Fibroblast of lung (primary cell): ENCODE measurements around the gene ZNF862. TPM values are rescaled to one million over a fixed set of nuclear protein-coding genes. Genes with fewer than 3 reads are reported as not detected.

Experiments
- DNase-seq, 2 donors: peaks; one replicate each; pipeline versions ENCODE4 v3.0.0 to v3.0.0-alpha.2; 2010; ENCODE audit warnings: low read depth in 2 of 2
- H2AFZ ChIP-seq: 2 replicates; pipeline ENCODE4 v1.5.1; 2012; ENCODE audit warnings: low read length, control low read depth, inconsistent platforms
- H3K27ac ChIP-seq: 2 replicates; pipeline ENCODE4 v1.5.1; 2011; ENCODE audit warnings: low read length, control low read depth; ENCODE audit not compliant: insufficient read depth
- H3K27me3 ChIP-seq: 2 replicates; pipeline ENCODE4 v1.5.1; 2011; ENCODE audit warnings: mild to moderate bottlenecking, low read length; ENCODE audit not compliant: control insufficient read depth, insufficient read depth
- H3K36me3 ChIP-seq: 2 replicates; pipeline ENCODE4 v1.5.1; 2011; ENCODE audit warnings: low read length; ENCODE audit not compliant: control insufficient read depth, insufficient read depth
- H3K4me1 ChIP-seq: 2 replicates; pipeline ENCODE4 v1.5.1; 2011; ENCODE audit warnings: low read length; ENCODE audit not compliant: control insufficient read depth, insufficient read depth; ENCODE audit errors: extremely low read depth
- H3K4me2 ChIP-seq: 2 replicates; pipeline ENCODE4 v1.5.1; 2011; ENCODE audit warnings: low read length, control low read depth; ENCODE audit not compliant: insufficient read depth; ENCODE audit errors: extremely low read depth
- H3K4me3 ChIP-seq, 4 experiments: fragments of 200-600 bp in 1 of 4; sonication (generic) in 1 of 4; replicated peaks in 1 of 4; 2 replicates each; pipeline ENCODE4 v1.5.1; 2011 to 2016; ENCODE audit warnings: low read length in 4 of 4, low read depth in 3 of 4, mild to moderate bottlenecking in 3 of 4, control low read depth in 2 of 4, inconsistent platforms in 1 of 4, mixed read lengths in 1 of 4; ENCODE audit not compliant: insufficient read depth in 1 of 4; ENCODE audit errors: control extremely low read depth in 1 of 4
- H3K79me2 ChIP-seq: 2 replicates; pipeline ENCODE4 v1.5.1; 2012; ENCODE audit warnings: mild to moderate bottlenecking, low read length, inconsistent platforms; ENCODE audit not compliant: control insufficient read depth, insufficient read depth
- H3K9ac ChIP-seq: 2 replicates; pipeline ENCODE4 v1.5.1; 2011; ENCODE audit warnings: mild to moderate bottlenecking, low read length, control low read depth; ENCODE audit not compliant: insufficient read depth
- H3K9me3 ChIP-seq: 2 replicates; pipeline ENCODE4 v1.5.1; 2012; ENCODE audit warnings: low read depth, low read length; ENCODE audit not compliant: control insufficient read depth, insufficient read depth
- H4K20me1 ChIP-seq: 2 replicates; pipeline ENCODE4 v1.5.1; 2011; ENCODE audit warnings: low read length; ENCODE audit not compliant: control insufficient read depth, insufficient read depth; ENCODE audit errors: extremely low read depth
- EZH2 ChIP-seq: IDR thresholded peaks from 2 replicates; pipeline ENCODE4 v1.5.1; 2012; ENCODE audit warnings: low read length, control low read depth, mild to moderate bottlenecking; ENCODE audit errors: missing control alignments
- polyA plus RNA-seq, 2 donors: library from polyadenylated mRNA; depleted of rRNA in 1 of 2; stranded (reverse) in 1 of 2; unstranded in 1 of 2; fragments of >200 nt; gene quantifications; 2 replicates each; pipeline ENCODE4 v1.2.1, GENCODE V29; 2011 to 2012; ENCODE audit warnings: missing spikeins in 1 of 2
- total RNA-seq: library from RNA; depleted of rRNA; stranded (reverse); fragments of >200 nt; gene quantifications from 2 replicates; pipeline ENCODE4 v1.2.1, GENCODE V29; 2014
- TF ChIP-seq, protein P1 (sequence below), 2 donors: IDR thresholded peaks in 1 of 2; conservative IDR thresholded peaks in 1 of 2; 1 replicate in 1 of 2; 2 replicates in 1 of 2; pipeline ENCODE4 v1.5.1; 2011 to 2012; ENCODE audit warnings: low read length in 2 of 2, control low read depth in 1 of 2, inconsistent platforms in 1 of 2, low read depth in 1 of 2, mild to moderate bottlenecking in 1 of 2

Gene ZNF862
- total and polyA plus RNA-seq, 2 donors (not counting 1 experiment from before 2014, with no cell fraction given) = 4.7 to 10.9 TPM

DNA sequence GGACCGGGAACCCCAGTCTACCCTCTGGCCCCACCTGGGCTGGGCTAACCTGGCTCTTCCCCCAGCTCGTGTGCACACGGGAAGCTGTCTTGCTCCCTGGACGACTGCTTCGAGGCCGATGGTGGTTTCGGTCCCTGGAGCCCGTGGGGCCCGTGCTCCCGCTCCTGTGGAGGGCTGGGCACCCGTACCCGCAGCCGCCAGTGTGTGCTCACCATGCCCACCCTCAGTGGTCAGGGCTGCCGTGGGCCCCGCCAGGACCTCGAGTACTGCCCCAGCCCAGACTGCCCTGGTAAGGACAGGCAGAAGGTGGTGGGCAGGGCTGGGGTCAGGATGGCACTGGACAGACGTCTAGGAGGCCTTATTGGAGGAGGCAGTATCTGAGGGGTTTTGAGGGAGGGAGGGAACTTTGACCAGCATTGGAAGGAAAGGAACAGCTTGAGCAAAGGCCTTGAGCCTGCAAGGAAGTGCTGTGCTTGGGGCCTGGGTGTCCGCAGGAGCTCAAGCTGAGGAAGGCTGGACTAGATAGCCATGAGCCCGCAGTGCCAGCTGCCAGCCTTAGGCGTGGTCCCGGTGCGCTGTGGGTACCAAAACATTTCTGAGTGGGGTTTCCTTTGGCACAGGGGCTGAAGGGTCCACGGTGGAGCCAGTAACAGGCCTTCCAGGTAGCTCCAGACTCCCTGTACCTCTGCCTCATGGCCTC lies 20.2 kb upstream of the ZNF862 start:
- Histone ChIP-seq H3K27ac (no peak overlapping the region), H4K20me1 (no peaks in the 10 kb centered on the region), H3K4me3 (no peak overlapping the region), H3K79me2 (no peaks in the 10 kb centered on the region), H3K27me3 (no peaks in the 10 kb centered on the region), H3K9ac (no peak overlapping the region), H3K4me2 (no peak overlapping the region), H3K4me1 (no peaks in the 10 kb centered on the region), H3K9me3 (no peaks in the 10 kb centered on the region), H2AFZ (no peak overlapping the region), H3K36me3 (no peaks in the 10 kb centered on the region)
- TF ChIP-seq EZH2 = no peak
- TF ChIP-seq, protein P1, sequence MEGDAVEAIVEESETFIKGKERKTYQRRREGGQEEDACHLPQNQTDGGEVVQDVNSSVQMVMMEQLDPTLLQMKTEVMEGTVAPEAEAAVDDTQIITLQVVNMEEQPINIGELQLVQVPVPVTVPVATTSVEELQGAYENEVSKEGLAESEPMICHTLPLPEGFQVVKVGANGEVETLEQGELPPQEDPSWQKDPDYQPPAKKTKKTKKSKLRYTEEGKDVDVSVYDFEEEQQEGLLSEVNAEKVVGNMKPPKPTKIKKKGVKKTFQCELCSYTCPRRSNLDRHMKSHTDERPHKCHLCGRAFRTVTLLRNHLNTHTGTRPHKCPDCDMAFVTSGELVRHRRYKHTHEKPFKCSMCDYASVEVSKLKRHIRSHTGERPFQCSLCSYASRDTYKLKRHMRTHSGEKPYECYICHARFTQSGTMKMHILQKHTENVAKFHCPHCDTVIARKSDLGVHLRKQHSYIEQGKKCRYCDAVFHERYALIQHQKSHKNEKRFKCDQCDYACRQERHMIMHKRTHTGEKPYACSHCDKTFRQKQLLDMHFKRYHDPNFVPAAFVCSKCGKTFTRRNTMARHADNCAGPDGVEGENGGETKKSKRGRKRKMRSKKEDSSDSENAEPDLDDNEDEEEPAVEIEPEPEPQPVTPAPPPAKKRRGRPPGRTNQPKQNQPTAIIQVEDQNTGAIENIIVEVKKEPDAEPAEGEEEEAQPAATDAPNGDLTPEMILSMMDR (conservative IDR thresholded peaks at IDR 0.05 in 1 of 2, IDR thresholded peaks at IDR 0.05 in 1 of 2; ENCODE audit: low read depth in 1 of 2, low read length in 2 of 2) = no peak
- DNase-seq = no peak

DNA sequence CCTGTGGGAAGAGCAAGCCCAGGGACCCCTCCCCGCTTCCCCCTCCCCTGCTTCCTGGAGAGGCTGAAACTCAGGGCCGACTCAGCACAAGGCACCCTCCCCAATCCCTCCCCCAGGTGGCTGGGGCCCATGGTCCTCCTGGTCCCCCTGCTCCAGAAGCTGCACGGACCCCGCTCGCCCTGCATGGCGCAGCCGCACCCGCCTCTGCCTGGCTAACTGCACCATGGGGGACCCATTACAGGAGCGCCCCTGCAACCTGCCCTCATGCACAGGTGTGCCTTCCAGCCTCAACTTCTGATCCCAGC lies 19.7 kb upstream of the ZNF862 start:
- Histone ChIP-seq H4K20me1 (no peaks in the 10 kb centered on the region), H3K4me2 (no peak overlapping the region)
- no peak for DNase-seq

DNA sequence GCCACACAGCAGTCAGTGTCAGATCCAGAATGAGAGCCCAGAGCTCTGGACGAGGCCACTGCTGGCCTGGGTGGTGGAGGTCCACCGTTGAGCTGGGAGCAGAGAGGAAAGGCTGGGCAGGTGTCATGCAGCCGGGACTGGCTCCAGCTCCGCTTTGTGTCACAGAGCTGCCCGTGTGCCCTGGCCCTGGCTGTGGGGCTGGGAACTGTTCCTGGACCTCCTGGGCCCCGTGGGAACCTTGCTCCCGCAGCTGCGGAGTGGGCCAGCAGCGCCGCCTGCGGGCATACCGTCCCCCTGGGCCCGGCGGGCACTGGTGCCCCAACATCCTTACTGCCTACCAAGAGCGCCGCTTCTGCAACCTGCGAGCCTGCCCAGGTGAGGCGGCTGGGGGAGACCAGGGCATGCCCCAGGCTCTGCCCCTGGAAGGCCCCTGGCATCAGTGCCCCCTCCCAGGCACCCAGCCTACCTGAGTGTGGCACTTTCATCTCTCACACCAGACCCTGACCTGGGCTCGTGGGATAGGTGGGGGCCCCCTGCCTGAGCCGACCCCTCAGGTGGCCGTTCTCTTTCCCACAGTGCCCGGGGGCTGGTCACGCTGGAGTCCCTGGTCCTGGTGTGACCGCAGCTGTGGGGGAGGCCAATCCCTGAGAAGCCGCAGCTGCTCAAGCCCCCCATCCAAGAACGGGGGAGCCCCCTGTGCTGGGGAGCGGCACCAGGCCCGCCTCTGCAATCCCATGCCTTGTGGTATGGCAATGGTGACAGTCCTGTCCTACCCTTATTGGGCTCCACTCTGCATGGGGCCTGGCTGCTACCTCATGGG lies 18.8 kb upstream of the ZNF862 start:
- Histone ChIP-seq H3K36me3 (no peaks in the 10 kb centered on the region), H3K4me1 (no peaks in the 10 kb centered on the region), H3K9ac (no peak overlapping the region), H3K4me2 (no peak overlapping the region), H3K79me2 (no peaks in the 10 kb centered on the region), H4K20me1 (no peaks in the 10 kb centered on the region), H3K9me3 (no peaks in the 10 kb centered on the region), H3K27me3 (no peaks in the 10 kb centered on the region), H3K27ac (no peak overlapping the region), H3K4me3 (no peak overlapping the region), H2AFZ (no peak overlapping the region)
- no peak for DNase-seq
- TF ChIP-seq, protein P1 (conservative IDR thresholded peaks at IDR 0.05 in 1 of 2, IDR thresholded peaks at IDR 0.05 in 1 of 2; ENCODE audit: low read depth in 1 of 2, low read length in 2 of 2) = no peak
- no peak for TF ChIP-seq EZH2

More for the DNA sequence above, 19.7 kb upstream of the ZNF862 start:
- Histone ChIP-seq H3K79me2 (no peaks in the 10 kb centered on the region), H2AFZ (no peak overlapping the region), H3K27me3 (no peaks in the 10 kb centered on the region), H3K4me1 (no peaks in the 10 kb centered on the region), H3K27ac (no peak overlapping the region), H3K4me3 (no peak overlapping the region), H3K9me3 (no peaks in the 10 kb centered on the region), H3K9ac (no peak overlapping the region), H3K36me3 (no peaks in the 10 kb centered on the region)
- no peak for TF ChIP-seq EZH2
- TF ChIP-seq, protein P1 (conservative IDR thresholded peaks at IDR 0.05 in 1 of 2, IDR thresholded peaks at IDR 0.05 in 1 of 2; ENCODE audit: low read depth in 1 of 2, low read length in 2 of 2) = no peak
